HEK293 (cell line): ENCODE results near the gene CLTC.

Source experiments
- BCL11B ChIP-seq: fragments of 450-650 bp; formaldehyde crosslinking; IDR thresholded peaks from 2 replicates; pipeline ENCODE4 v1.5.1; 2016; ENCODE audit warnings: low read depth, missing biosample characterization, missing genetic modification characterization
- GLI4 ChIP-seq: fragments of 450-650 bp; formaldehyde crosslinking; IDR thresholded peaks from 2 replicates; pipeline ENCODE4 v1.5.1; 2016; ENCODE audit warnings: missing biosample characterization, missing genetic modification characterization
- HOXA7 ChIP-seq: sonication (generic); formaldehyde crosslinking; IDR thresholded peaks from 2 replicates; pipeline ENCODE4 v1.8.1; 2022; ENCODE audit warnings: missing genetic modification reagents, borderline replicate concordance
- KLF10 ChIP-seq: fragments of 450-650 bp; IDR thresholded peaks from 2 replicates; pipeline ENCODE4 v1.5.1; 2018; ENCODE audit warnings: missing biosample characterization, mild to moderate bottlenecking, missing genetic modification characterization
- KLF8 ChIP-seq: fragments of 450-650 bp; formaldehyde crosslinking; IDR thresholded peaks from 2 replicates; pipeline ENCODE4 v1.5.1; 2016; ENCODE audit warnings: missing biosample characterization, missing genetic modification characterization
- OSR2 ChIP-seq: fragments of 450-650 bp; formaldehyde crosslinking; IDR thresholded peaks from 2 replicates; pipeline ENCODE4 v1.5.1; 2016; ENCODE audit warnings: missing biosample characterization, missing genetic modification characterization
- SETDB1 ChIP-seq: IDR thresholded peaks from one replicate; pipeline ENCODE4 v1.6.1; 2017; ENCODE audit warnings: mild to moderate bottlenecking, low read length, moderate library complexity, mixed read lengths; ENCODE audit not compliant: insufficient read length
- ZBTB48 ChIP-seq: fragments of 450-650 bp; formaldehyde crosslinking; IDR thresholded peaks from 2 replicates; pipeline ENCODE4 v1.5.1; 2016; ENCODE audit warnings: missing biosample characterization, missing genetic modification characterization
- ZBTB7A ChIP-seq: fragments of 450-650 bp; formaldehyde crosslinking; IDR thresholded peaks from 2 replicates; pipeline ENCODE4 v1.5.1; 2016; ENCODE audit warnings: low read depth, missing biosample characterization, missing genetic modification characterization
- ZBTB8A ChIP-seq: fragments of 450-650 bp; formaldehyde crosslinking; IDR thresholded peaks from 2 replicates; pipeline ENCODE4 v1.5.1; 2016; ENCODE audit warnings: missing biosample characterization, missing genetic modification characterization
- ZNF16 ChIP-seq: fragments of 450-650 bp; formaldehyde crosslinking; IDR thresholded peaks from 2 replicates; pipeline ENCODE4 v1.5.1; 2016; ENCODE audit warnings: low read depth, missing biosample characterization, missing genetic modification characterization
- ZNF239 ChIP-seq: fragments of 450-650 bp; formaldehyde crosslinking; IDR thresholded peaks from 2 replicates; pipeline ENCODE4 v1.5.1; 2016; ENCODE audit warnings: missing biosample characterization, missing genetic modification characterization
- ZNF354C ChIP-seq: fragments of 450-650 bp; formaldehyde crosslinking; IDR thresholded peaks from 2 replicates; pipeline ENCODE4 v1.5.1; 2016; ENCODE audit warnings: missing biosample characterization, missing genetic modification characterization, low read depth, borderline replicate concordance
- ZNF404 ChIP-seq: fragments of 450-650 bp; formaldehyde crosslinking; IDR thresholded peaks from 2 replicates; pipeline ENCODE4 v1.5.1; 2017; ENCODE audit warnings: missing biosample characterization, missing genetic modification characterization
- ZNF473 ChIP-seq: fragments of 450-650 bp; formaldehyde crosslinking; IDR thresholded peaks from 2 replicates; pipeline ENCODE4 v1.5.1; 2017; ENCODE audit warnings: missing biosample characterization, missing genetic modification characterization
- ZNF521 ChIP-seq: fragments of 450-650 bp; formaldehyde crosslinking; IDR thresholded peaks from 2 replicates; pipeline ENCODE4 v1.5.1; 2017; ENCODE audit warnings: missing biosample characterization, mild to moderate bottlenecking, missing genetic modification characterization
- ZNF548 ChIP-seq: fragments of 450-650 bp; formaldehyde crosslinking; IDR thresholded peaks from 2 replicates; pipeline ENCODE4 v1.5.1; 2016; ENCODE audit warnings: missing biosample characterization, missing genetic modification characterization
- ZNF555 ChIP-seq: fragments of 450-650 bp; formaldehyde crosslinking; conservative IDR thresholded peaks from 2 replicates; pipeline ENCODE4 v1.5.1; 2017; ENCODE audit warnings: missing biosample characterization, mild to moderate bottlenecking, missing genetic modification characterization, inconsistent platforms
- ZNF621 ChIP-seq: fragments of 450-650 bp; formaldehyde crosslinking; IDR thresholded peaks from 2 replicates; pipeline ENCODE4 v1.5.1; 2017; ENCODE audit warnings: missing biosample characterization, missing genetic modification characterization
- ZNF629 ChIP-seq: fragments of 450-650 bp; formaldehyde crosslinking; IDR thresholded peaks from 2 replicates; pipeline ENCODE4 v1.5.1; 2017; ENCODE audit warnings: missing biosample characterization, missing genetic modification characterization
- ZNF677 ChIP-seq: fragments of 450-650 bp; IDR thresholded peaks from 2 replicates; pipeline ENCODE4 v1.5.0; 2018; ENCODE audit warnings: missing biosample characterization, mild to moderate bottlenecking, missing genetic modification characterization, moderate library complexity
- ZNF701 ChIP-seq: fragments of 450-650 bp; formaldehyde crosslinking; IDR thresholded peaks from 2 replicates; pipeline ENCODE4 v1.5.1; 2016; ENCODE audit warnings: missing biosample characterization, missing genetic modification characterization
- ZNF830 ChIP-seq: fragments of 450-650 bp; IDR thresholded peaks from 2 replicates; pipeline ENCODE4 v1.5.0; 2018; ENCODE audit warnings: missing biosample characterization, missing genetic modification characterization, low read depth, mild to moderate bottlenecking, moderate library complexity
- TF ChIP-seq, protein P1 (sequence below): fragments of 450-650 bp; formaldehyde crosslinking; IDR thresholded peaks from 2 replicates; pipeline ENCODE4; 2016; ENCODE audit warnings: missing biosample characterization, missing genetic modification characterization
- TF ChIP-seq, protein P2 (sequence below): fragments of 450-650 bp; formaldehyde crosslinking; IDR thresholded peaks from 2 replicates; pipeline ENCODE4 v1.5.0; 2017; ENCODE audit warnings: missing biosample characterization, missing genetic modification characterization, borderline replicate concordance
- TF ChIP-seq, protein P3 (sequence below): fragments of 450-650 bp; formaldehyde crosslinking; IDR thresholded peaks from 2 replicates; pipeline ENCODE4 v1.5.1; 2016; ENCODE audit warnings: missing biosample characterization, missing genetic modification characterization
- TF ChIP-seq, protein P4 (sequence below): fragments of 450-650 bp; formaldehyde crosslinking; IDR thresholded peaks from 2 replicates; pipeline ENCODE4 v1.5.1; 2017; ENCODE audit warnings: missing biosample characterization, missing genetic modification characterization
- TF ChIP-seq, protein P5 (sequence below): fragments of 450-650 bp; formaldehyde crosslinking; IDR thresholded peaks from 2 replicates; pipeline ENCODE4 v1.5.1; 2017; ENCODE audit warnings: missing biosample characterization, missing genetic modification characterization
- TF ChIP-seq, protein P6 (sequence below): fragments of 450-650 bp; formaldehyde crosslinking; IDR thresholded peaks from 2 replicates; pipeline ENCODE4 v1.5.1; 2016; ENCODE audit warnings: missing biosample characterization, missing genetic modification characterization

Gene CLTC

DNA sequence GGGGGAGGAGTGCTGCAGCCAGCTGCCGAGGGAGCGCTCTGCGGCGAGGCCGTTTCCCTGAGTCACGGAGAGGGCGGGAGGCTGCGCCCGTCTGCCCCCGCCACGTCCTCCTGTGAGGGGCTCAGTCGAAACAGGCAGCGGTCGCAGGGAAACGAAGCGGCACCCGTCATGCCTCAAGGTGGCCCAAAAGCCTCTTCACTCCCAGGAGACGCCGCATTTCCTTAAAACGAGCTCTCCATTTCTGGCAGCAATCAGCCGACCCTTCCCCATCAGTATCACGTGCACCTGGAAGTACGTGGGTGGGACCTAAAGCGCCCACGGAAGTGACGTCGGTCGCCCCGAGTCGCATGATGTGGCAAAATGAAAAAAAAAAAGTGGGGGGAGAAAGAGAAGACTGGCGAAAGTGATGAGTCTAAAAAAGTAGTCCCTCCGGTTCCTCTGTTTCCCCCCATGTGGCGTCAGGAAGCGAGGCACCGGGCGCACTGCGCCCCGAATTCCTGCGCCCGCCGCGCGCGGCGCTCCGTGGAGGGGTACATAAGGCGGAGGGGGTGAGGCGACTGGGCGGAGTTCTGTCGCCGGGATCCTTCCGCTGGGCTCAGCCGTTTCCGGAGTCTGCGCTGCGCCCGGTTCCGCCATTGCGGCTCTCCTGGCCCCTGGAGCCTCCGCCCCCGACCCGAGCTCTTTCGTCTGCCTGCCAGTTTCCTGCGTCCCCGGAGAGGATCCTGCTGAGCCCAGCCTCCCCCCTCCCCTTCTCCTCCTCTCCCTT, at the start of gene CLTC (continued):
- 0 out of 2 replicates have a peak, but pooled peaks have one; percentile 11 for TF ChIP-seq ZNF548 (tag by site-specific recombination)
- TF ChIP-seq, protein P1, sequence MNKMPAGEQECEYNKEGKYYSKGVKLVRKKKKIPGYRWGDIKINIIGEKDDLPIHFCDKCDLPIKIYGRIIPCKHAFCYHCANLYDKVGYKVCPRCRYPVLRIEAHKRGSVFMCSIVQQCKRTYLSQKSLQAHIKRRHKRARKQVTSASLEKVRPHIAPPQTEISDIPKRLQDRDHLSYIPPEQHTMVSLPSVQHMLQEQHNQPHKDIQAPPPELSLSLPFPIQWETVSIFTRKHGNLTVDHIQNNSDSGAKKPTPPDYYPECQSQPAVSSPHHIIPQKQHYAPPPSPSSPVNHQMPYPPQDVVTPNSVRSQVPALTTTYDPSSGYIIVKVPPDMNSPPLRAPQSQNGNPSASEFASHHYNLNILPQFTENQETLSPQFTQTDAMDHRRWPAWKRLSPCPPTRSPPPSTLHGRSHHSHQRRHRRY (tag by site-specific recombination) = no peak
- TF ChIP-seq, protein P2, sequence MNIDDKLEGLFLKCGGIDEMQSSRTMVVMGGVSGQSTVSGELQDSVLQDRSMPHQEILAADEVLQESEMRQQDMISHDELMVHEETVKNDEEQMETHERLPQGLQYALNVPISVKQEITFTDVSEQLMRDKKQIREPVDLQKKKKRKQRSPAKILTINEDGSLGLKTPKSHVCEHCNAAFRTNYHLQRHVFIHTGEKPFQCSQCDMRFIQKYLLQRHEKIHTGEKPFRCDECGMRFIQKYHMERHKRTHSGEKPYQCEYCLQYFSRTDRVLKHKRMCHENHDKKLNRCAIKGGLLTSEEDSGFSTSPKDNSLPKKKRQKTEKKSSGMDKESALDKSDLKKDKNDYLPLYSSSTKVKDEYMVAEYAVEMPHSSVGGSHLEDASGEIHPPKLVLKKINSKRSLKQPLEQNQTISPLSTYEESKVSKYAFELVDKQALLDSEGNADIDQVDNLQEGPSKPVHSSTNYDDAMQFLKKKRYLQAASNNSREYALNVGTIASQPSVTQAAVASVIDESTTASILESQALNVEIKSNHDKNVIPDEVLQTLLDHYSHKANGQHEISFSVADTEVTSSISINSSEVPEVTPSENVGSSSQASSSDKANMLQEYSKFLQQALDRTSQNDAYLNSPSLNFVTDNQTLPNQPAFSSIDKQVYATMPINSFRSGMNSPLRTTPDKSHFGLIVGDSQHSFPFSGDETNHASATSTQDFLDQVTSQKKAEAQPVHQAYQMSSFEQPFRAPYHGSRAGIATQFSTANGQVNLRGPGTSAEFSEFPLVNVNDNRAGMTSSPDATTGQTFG (tag by site-specific recombination) = peak; percentile 89; the same call in 1 of the 2 replicates
- peak; percentile 87 for TF ChIP-seq GLI4 (tag by site-specific recombination)
- no peak for TF ChIP-seq ZNF404
- TF ChIP-seq, protein P3, sequence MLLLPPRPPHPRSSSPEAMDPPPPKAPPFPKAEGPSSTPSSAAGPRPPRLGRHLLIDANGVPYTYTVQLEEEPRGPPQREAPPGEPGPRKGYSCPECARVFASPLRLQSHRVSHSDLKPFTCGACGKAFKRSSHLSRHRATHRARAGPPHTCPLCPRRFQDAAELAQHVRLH (tag by site-specific recombination) = peak; percentile 84
- peak; percentile 97 for TF ChIP-seq ZBTB7A (tag by site-specific recombination)
- TF ChIP-seq ZNF629 (tag by site-specific recombination) = peak; percentile 98
- TF ChIP-seq ZBTB48 (tag by site-specific recombination) = peak; percentile 93
- TF ChIP-seq BCL11B (tag by site-specific recombination) = no peak; the same call in 1 of the 2 replicates
- TF ChIP-seq OSR2 = peak; percentile 80
- 0 out of 2 replicates have a peak, but pooled peaks have one; percentile 30 for TF ChIP-seq ZNF677
- peak; percentile 33 for TF ChIP-seq SETDB1
- TF ChIP-seq ZNF830 (tag by site-specific recombination) = no peak
- TF ChIP-seq ZNF473 (tag by site-specific recombination) = no peak
- TF ChIP-seq, protein P4, sequence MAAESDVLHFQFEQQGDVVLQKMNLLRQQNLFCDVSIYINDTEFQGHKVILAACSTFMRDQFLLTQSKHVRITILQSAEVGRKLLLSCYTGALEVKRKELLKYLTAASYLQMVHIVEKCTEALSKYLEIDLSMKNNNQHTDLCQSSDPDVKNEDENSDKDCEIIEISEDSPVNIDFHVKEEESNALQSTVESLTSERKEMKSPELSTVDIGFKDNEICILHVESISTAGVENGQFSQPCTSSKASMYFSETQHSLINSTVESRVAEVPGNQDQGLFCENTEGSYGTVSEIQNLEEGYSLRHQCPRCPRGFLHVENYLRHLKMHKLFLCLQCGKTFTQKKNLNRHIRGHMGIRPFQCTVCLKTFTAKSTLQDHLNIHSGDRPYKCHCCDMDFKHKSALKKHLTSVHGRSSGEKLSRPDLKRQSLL (tag by site-specific recombination) = peak; percentile 64
- no peak for TF ChIP-seq ZNF621
- TF ChIP-seq KLF8 (tag by site-specific recombination) = peak; percentile 100
- no peak for TF ChIP-seq ZNF16 (tag by site-specific recombination)
- TF ChIP-seq, protein P5, sequence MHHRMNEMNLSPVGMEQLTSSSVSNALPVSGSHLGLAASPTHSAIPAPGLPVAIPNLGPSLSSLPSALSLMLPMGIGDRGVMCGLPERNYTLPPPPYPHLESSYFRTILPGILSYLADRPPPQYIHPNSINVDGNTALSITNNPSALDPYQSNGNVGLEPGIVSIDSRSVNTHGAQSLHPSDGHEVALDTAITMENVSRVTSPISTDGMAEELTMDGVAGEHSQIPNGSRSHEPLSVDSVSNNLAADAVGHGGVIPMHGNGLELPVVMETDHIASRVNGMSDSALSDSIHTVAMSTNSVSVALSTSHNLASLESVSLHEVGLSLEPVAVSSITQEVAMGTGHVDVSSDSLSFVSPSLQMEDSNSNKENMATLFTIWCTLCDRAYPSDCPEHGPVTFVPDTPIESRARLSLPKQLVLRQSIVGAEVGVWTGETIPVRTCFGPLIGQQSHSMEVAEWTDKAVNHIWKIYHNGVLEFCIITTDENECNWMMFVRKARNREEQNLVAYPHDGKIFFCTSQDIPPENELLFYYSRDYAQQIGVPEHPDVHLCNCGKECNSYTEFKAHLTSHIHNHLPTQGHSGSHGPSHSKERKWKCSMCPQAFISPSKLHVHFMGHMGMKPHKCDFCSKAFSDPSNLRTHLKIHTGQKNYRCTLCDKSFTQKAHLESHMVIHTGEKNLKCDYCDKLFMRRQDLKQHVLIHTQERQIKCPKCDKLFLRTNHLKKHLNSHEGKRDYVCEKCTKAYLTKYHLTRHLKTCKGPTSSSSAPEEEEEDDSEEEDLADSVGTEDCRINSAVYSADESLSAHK (tag by site-specific recombination) = peak; percentile 79; the same call in 1 of the 2 replicates
- no peak for TF ChIP-seq ZNF521 (tag by site-specific recombination)
- no peak for TF ChIP-seq ZNF354C (tag by site-specific recombination)
- TF ChIP-seq ZNF555 (tag by site-specific recombination) = no peak
- TF ChIP-seq ZBTB8A (tag by site-specific recombination) = peak; percentile 100
- TF ChIP-seq ZNF239 (tag by site-specific recombination) = peak; percentile 51; the same call in 1 of the 2 replicates
- TF ChIP-seq KLF10 (tag by site-specific recombination) = peak; percentile 90
- no peak for TF ChIP-seq ZNF701 (tag by site-specific recombination)
- TF ChIP-seq HOXA7 (CRISPR knock-in tag) = no peak
- TF ChIP-seq, protein P6, sequence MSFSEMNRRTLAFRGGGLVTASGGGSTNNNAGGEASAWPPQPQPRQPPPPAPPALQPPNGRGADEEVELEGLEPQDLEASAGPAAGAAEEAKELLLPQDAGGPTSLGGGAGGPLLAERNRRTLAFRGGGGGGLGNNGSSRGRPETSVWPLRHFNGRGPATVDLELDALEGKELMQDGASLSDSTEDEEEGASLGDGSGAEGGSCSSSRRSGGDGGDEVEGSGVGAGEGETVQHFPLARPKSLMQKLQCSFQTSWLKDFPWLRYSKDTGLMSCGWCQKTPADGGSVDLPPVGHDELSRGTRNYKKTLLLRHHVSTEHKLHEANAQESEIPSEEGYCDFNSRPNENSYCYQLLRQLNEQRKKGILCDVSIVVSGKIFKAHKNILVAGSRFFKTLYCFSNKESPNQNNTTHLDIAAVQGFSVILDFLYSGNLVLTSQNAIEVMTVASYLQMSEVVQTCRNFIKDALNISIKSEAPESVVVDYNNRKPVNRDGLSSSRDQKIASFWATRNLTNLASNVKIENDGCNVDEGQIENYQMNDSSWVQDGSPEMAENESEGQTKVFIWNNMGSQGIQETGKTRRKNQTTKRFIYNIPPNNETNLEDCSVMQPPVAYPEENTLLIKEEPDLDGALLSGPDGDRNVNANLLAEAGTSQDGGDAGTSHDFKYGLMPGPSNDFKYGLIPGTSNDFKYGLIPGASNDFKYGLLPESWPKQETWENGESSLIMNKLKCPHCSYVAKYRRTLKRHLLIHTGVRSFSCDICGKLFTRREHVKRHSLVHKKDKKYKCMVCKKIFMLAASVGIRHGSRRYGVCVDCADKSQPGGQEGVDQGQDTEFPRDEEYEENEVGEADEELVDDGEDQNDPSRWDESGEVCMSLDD (tag by site-specific recombination) = peak; percentile 100
